HG02885 (cell line): ENCODE results near the gene LSAMP.

Experiments used
- ATAC-seq: cut with Tn5 transposase; IDR thresholded peaks from one replicate; pipeline ENCODE4 v1.9.1; 2021; ENCODE audit warnings: mild to moderate bottlenecking; ENCODE audit not compliant: unreplicated experiment, poor library complexity

Gene LSAMP

GRCh38 chr3:115928376-115928775 lies 516.9 kb downstream of the LSAMP start:
- ATAC-seq = no peak

- no peak for ATAC-seq
These were observed 518.1 kb downstream of the LSAMP start for GRCh38 chr3:115927197-115927596.

- ATAC-seq = peak; percentile 74
These were observed 522.5 kb downstream of the LSAMP start for GRCh38 chr3:115922681-115923347.

GRCh38 chr3:115921711-115922110 lies 523.6 kb downstream of the LSAMP start:
- ATAC-seq = no peak

GRCh38 chr3:115918900-115919299 lies 526.4 kb downstream of the LSAMP start:
- no peak for ATAC-seq

GRCh38 chr3:115916866-115917265 lies 528.4 kb downstream of the LSAMP start:
- no peak for ATAC-seq

GRCh38 chr3:115915061-115915460 lies 530.2 kb downstream of the LSAMP start:
- no peak for ATAC-seq

GRCh38 chr3:115913069-115913686 lies 532.1 kb downstream of the LSAMP start:
- ATAC-seq = peak; percentile 56

- no peak for ATAC-seq
These were observed 532.9 kb downstream of the LSAMP start for GRCh38 chr3:115912372-115912771.

GRCh38 chr3:115905871-115906270 lies 539.4 kb downstream of the LSAMP start:
- ATAC-seq = no peak

- ATAC-seq = no peak
These were observed 541.4 kb downstream of the LSAMP start for GRCh38 chr3:115903843-115904242.

- ATAC-seq = no peak
These were observed 544.3 kb downstream of the LSAMP start for GRCh38 chr3:115901008-115901407.

- no peak for ATAC-seq
These were observed 545.8 kb downstream of the LSAMP start for GRCh38 chr3:115899535-115899934.

- no peak for ATAC-seq
These were observed 546.5 kb downstream of the LSAMP start for GRCh38 chr3:115898656-115899410.

GRCh38 chr3:115891006-115891636 lies 554.2 kb downstream of the LSAMP start:
- ATAC-seq = no peak

GRCh38 chr3:115890579-115890978 lies 554.7 kb downstream of the LSAMP start:
- ATAC-seq = no peak

GRCh38 chr3:115885621-115886020 lies 559.7 kb downstream of the LSAMP start:
- no peak for ATAC-seq

- ATAC-seq = no peak
These were observed 567.7 kb downstream of the LSAMP start for GRCh38 chr3:115877615-115877899.

GRCh38 chr3:115876876-115877614 lies 568.2 kb downstream of the LSAMP start:
- no peak for ATAC-seq

- ATAC-seq = no peak
These were observed 569.8 kb downstream of the LSAMP start for GRCh38 chr3:115875460-115875859.

GRCh38 chr3:115871735-115872134 lies 573.6 kb downstream of the LSAMP start:
- no peak for ATAC-seq
